H9 (cell line): ENCODE results near the gene ADARB2. TPM values are rescaled to one million over a fixed set of nuclear protein-coding genes. Genes with fewer than 3 reads are reported as not detected.

Experiments
- DNase-seq: peaks from one replicate; pipeline ENCODE4 v3.0.0-alpha.2; 2017
- H2AFZ ChIP-seq: one replicate; pipeline ENCODE4 v1.6.1; 2013; ENCODE audit warnings: mild to moderate bottlenecking, low read length, control low read depth, moderate library complexity
- H2AK5ac ChIP-seq: 2 replicates; pipeline ENCODE4 v1.6.1; 2013; ENCODE audit warnings: low read length, control low read depth, mixed read lengths; ENCODE audit not compliant: insufficient read length
- H2BK120ac ChIP-seq: one replicate; pipeline ENCODE4 v1.6.1; 2013; ENCODE audit warnings: low read depth, mild to moderate bottlenecking, low read length, control low read depth, inconsistent platforms; ENCODE audit not compliant: poor library complexity, severe bottlenecking
- H2BK12ac ChIP-seq: 2 replicates; pipeline ENCODE4 v1.6.1; 2013; ENCODE audit warnings: low read length, control low read depth, mixed read lengths, low read depth; ENCODE audit not compliant: insufficient read length
- H2BK15ac ChIP-seq: 2 replicates; pipeline ENCODE4 v1.6.1; 2013; ENCODE audit warnings: low read depth, low read length, control low read depth
- H2BK20ac ChIP-seq: one replicate; pipeline ENCODE4 v1.6.1; 2013; ENCODE audit warnings: low read depth, mild to moderate bottlenecking, low read length, control low read depth, inconsistent platforms; ENCODE audit not compliant: poor library complexity, severe bottlenecking
- H2BK5ac ChIP-seq: 2 replicates; pipeline ENCODE4 v1.6.1; 2013; ENCODE audit warnings: low read length, control low read depth, mixed read lengths; ENCODE audit not compliant: insufficient read length
- H3K14ac ChIP-seq: 2 replicates; pipeline ENCODE4 v1.6.1; 2013; ENCODE audit warnings: low read length, control low read depth; ENCODE audit not compliant: insufficient read depth
- H3K18ac ChIP-seq: 2 replicates; pipeline ENCODE4 v1.6.1; 2013; ENCODE audit warnings: low read depth, mild to moderate bottlenecking, mixed read lengths, low read length, control low read depth; ENCODE audit not compliant: insufficient read length
- H3K23ac ChIP-seq: 2 replicates; pipeline ENCODE4 v1.6.1; 2013; ENCODE audit warnings: low read length, control low read depth, mixed read lengths, low read depth; ENCODE audit not compliant: insufficient read length
- H3K23me2 ChIP-seq: 2 replicates; pipeline ENCODE4 v1.6.1; 2013; ENCODE audit warnings: low read depth, mild to moderate bottlenecking, mixed read lengths, low read length, control low read depth; ENCODE audit not compliant: insufficient read length, poor library complexity, severe bottlenecking
- H3K27ac ChIP-seq: 2 replicates; pipeline ENCODE4 v1.5.1; 2013; ENCODE audit warnings: low read length, control low read depth, mixed read lengths, low read depth; ENCODE audit not compliant: insufficient read length
- H3K27me3 ChIP-seq: 2 replicates; pipeline ENCODE4 v1.6.1; 2013; ENCODE audit warnings: low read length, control low read depth, inconsistent platforms; ENCODE audit not compliant: insufficient read depth
- H3K4ac ChIP-seq: 2 replicates; pipeline ENCODE4 v1.6.1; 2013; ENCODE audit warnings: low read depth, mild to moderate bottlenecking, control low read depth, inconsistent platforms, low read length, moderate library complexity
- H3K4me1 ChIP-seq: 2 replicates; pipeline ENCODE4 v1.6.1; 2013; ENCODE audit warnings: low read length, control low read depth, inconsistent platforms; ENCODE audit not compliant: insufficient read depth
- H3K4me2 ChIP-seq: 2 replicates; pipeline ENCODE4 v1.6.1; 2013; ENCODE audit warnings: low read length, control low read depth, mixed read lengths; ENCODE audit not compliant: insufficient read length, insufficient read depth
- H3K56ac ChIP-seq: 2 replicates; pipeline ENCODE4 v1.6.1; 2013; ENCODE audit warnings: low read depth, mild to moderate bottlenecking, mixed read lengths, low read length, control low read depth; ENCODE audit not compliant: insufficient read length
- H3K79me1 ChIP-seq: 2 replicates; pipeline ENCODE4 v1.6.1; 2013; ENCODE audit warnings: low read depth, mild to moderate bottlenecking, moderate library complexity, low read length, control low read depth, inconsistent platforms; ENCODE audit not compliant: insufficient read depth, poor library complexity, severe bottlenecking
- H3K79me2 ChIP-seq: 2 replicates; pipeline ENCODE4 v1.6.1; 2013; ENCODE audit warnings: low read length, control low read depth, inconsistent platforms; ENCODE audit not compliant: insufficient read depth
- H3K9ac ChIP-seq: 2 replicates; pipeline ENCODE4 v1.6.1; 2013; ENCODE audit warnings: low read length, control low read depth, mixed read lengths; ENCODE audit not compliant: insufficient read length; ENCODE audit errors: extremely low read depth
- H3K9me3 ChIP-seq: one replicate; pipeline ENCODE4 v1.6.1; 2013; ENCODE audit warnings: low read depth, low read length, inconsistent platforms; ENCODE audit not compliant: control insufficient read depth
- H3T11ph ChIP-seq: one replicate; pipeline ENCODE4 v1.6.1; 2013; ENCODE audit warnings: mild to moderate bottlenecking, low read length, control low read depth, inconsistent platforms
- H4K20me1 ChIP-seq: one replicate; pipeline ENCODE4 v1.6.1; 2013; ENCODE audit not compliant: control insufficient read depth, insufficient read length, insufficient read depth
- H4K5ac ChIP-seq: 2 replicates; pipeline ENCODE4 v1.6.1; 2013; ENCODE audit warnings: low read depth, mild to moderate bottlenecking, mixed read lengths, low read length, control low read depth; ENCODE audit not compliant: insufficient read length
- H4K8ac ChIP-seq: replicated peaks from 2 replicates; pipeline ENCODE4 v1.6.1; 2013; ENCODE audit warnings: low read length, control low read depth, mixed read lengths, low read depth; ENCODE audit not compliant: insufficient read length
- H4K91ac ChIP-seq: 2 replicates; pipeline ENCODE4 v1.6.1; 2013; ENCODE audit warnings: low read depth, mild to moderate bottlenecking, moderate library complexity, mixed read lengths, low read length, control low read depth; ENCODE audit not compliant: insufficient read length
- H3K27ac Mint-ChIP-seq, 3 experiments: 2 replicates in 2 of 3; 3 replicates in 1 of 3; pipeline ENCODE4 v1.8.0; 2020 to 2021; ENCODE audit warnings: mixed read lengths in 3 of 3, mild to moderate bottlenecking in 1 of 3, moderate library complexity in 1 of 3
- H3K27me3 Mint-ChIP-seq: 2 replicates; pipeline ENCODE4 v1.8.0; 2021; ENCODE audit warnings: low read depth, mild to moderate bottlenecking, moderate library complexity, mixed read lengths
- H3K36me3 Mint-ChIP-seq, 3 experiments: 2 replicates in 2 of 3; 3 replicates in 1 of 3; pipeline ENCODE4 v1.8.0; 2020 to 2021; ENCODE audit warnings: low read depth in 3 of 3, mixed read lengths in 3 of 3; ENCODE audit not compliant: insufficient read depth in 1 of 3
- H3K4me1 Mint-ChIP-seq, 2 experiments: 2 replicates each; pipeline ENCODE4 v1.8.0; 2020; ENCODE audit warnings: mixed read lengths in 2 of 2
- H3K4me3 Mint-ChIP-seq, 2 experiments: 2 replicates in 1 of 2; 3 replicates in 1 of 2; pipeline ENCODE4 v1.8.0; 2020 to 2021; ENCODE audit warnings: mild to moderate bottlenecking in 2 of 2, mixed read lengths in 2 of 2, moderate library complexity in 1 of 2
- H3K9me3 Mint-ChIP-seq, 2 experiments: 2 replicates in 1 of 2; 3 replicates in 1 of 2; pipeline ENCODE4 v1.8.0; 2020; ENCODE audit warnings: mild to moderate bottlenecking in 2 of 2, mixed read lengths in 2 of 2, moderate library complexity in 1 of 2
- CTCF ChIP-seq: fragments of 200-600 bp; sonication (generic); conservative IDR thresholded peaks from 3 replicates; pipeline ENCODE4 v1.8.0; 2021; ENCODE audit warnings: antibody characterized with exemption, mild to moderate bottlenecking
- WGBS: extraction: QIAGEN DNeasy Blood & Tissue Kit; methylation state at CpG from one replicate; pipeline ENCODE4 v1.1.7; 2013; ENCODE audit warnings: missing lambda C conversion rate, low lambda C conversion rate, mixed read lengths; ENCODE audit not compliant: insufficient read length; ENCODE audit errors: extremely low coverage; 5-methylcytosine and 5-hydroxymethylcytosine counted together
- total RNA-seq: library from RNA; stranded (reverse); gene quantifications from 2 replicates; pipeline ENCODE4 v1.2.1, GENCODE V29; 2021

The ADARB2 gene
- total RNA-seq, 1 experiment from 2014 or later = 0.87 TPM

GRCh38 chr10:1685699-1686490, 51.4 kb downstream of the ADARB2 start:
- peaks cover 0 to 8% of the 10 kb centered on the region in 2 experiments; a peak in 3 of 4 replicates for H3K4me1 Mint-ChIP-seq
- no peak overlapping the region for H2BK15ac ChIP-seq
- H3K4me3 Mint-ChIP-seq = no peak overlapping the region
- no peak for TF ChIP-seq CTCF
- no peaks in the 10 kb centered on the region for H3K79me2 ChIP-seq
- no peaks in the 10 kb centered on the region for H4K20me1 ChIP-seq
- no peak overlapping the region for H4K5ac ChIP-seq
- H3K9me3 ChIP-seq = no peaks in the 10 kb centered on the region
- no peak overlapping the region for H4K91ac ChIP-seq
- H3K9ac ChIP-seq = no peak overlapping the region
- no peak overlapping the region for H3K4ac ChIP-seq
- no peak overlapping the region for H3K27ac Mint-ChIP-seq
- H3K27ac ChIP-seq = no peak overlapping the region
- H3K27me3 ChIP-seq = no peaks in the 10 kb centered on the region
- H2BK5ac ChIP-seq = no peak overlapping the region
- no peak overlapping the region for H3K4me2 ChIP-seq
- no peak overlapping the region for H2BK120ac ChIP-seq
- no peaks in the 10 kb centered on the region for H3K23me2 ChIP-seq
- H3T11ph ChIP-seq = no peak overlapping the region
- no peaks in the 10 kb centered on the region for H3K79me1 ChIP-seq
- H2AK5ac ChIP-seq = no peak overlapping the region
- no peak overlapping the region for H2AFZ ChIP-seq
- H3K18ac ChIP-seq = no peak overlapping the region
- no peak for DNase-seq
- H2BK20ac ChIP-seq = no peak overlapping the region
- no peak overlapping the region for H3K23ac ChIP-seq
- peaks cover 4 to 7% (median 5%) of the 10 kb centered on the region in 3 experiments; a peak in 5 of 7 replicates for H3K36me3 Mint-ChIP-seq
- H3K4me1 ChIP-seq = no peaks in the 10 kb centered on the region
- H4K8ac ChIP-seq = no peak overlapping the region
- no peak overlapping the region for H2BK12ac ChIP-seq
- WGBS = no CpG with 5 or more reads among the region's 15 CpGs
- peaks cover 7 to 14% of the 10 kb centered on the region in 2 experiments; a peak in 4 of 5 replicates for H3K9me3 Mint-ChIP-seq
- no peak overlapping the region for H3K14ac ChIP-seq
- H3K27me3 Mint-ChIP-seq = no peaks in the 10 kb centered on the region; the same call in 1 of the 2 replicates
- no peak overlapping the region for H3K56ac ChIP-seq
